ENCODE measurements around the gene CCDC121.

DNA sequence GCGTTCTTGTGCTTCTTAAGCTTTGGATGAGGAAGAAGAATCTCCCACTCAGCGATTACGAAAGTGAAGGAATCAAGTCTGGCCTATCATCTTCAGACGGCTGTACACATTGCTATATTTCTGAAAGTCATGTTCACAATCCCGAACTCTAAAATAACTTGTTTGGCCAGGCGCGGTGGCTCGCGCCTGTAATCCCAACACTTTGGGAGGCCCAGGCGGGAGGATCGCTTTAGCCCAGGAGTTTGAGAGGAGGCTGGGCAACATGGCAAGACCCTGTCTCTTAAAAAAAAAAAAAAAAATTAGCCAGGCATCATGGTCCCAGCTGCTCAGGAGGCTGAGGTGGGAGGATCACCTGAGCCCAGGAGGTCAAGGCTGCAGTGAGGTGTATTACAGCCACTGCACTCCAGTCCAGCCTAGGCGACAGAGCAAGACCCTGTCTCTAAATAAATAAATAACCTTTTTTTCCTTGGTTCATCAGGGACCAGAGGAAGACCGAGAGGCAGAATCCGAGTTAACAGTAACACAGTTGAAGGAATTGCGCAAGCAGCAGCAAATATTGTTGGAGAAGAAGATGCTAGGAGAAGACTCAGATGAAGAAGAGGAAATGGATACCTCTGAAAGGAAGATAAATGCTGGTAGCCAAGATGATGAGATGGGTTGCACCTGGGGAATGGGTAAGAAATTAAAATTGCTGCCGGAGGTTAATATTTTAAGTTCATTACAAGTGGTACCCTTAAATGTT, 36.0 kb upstream of the CCDC121 start:
- no peak for TF ChIP-seq POLR2A (IDR thresholded peaks at IDR 0.05)
- TF ChIP-seq, protein P1, sequence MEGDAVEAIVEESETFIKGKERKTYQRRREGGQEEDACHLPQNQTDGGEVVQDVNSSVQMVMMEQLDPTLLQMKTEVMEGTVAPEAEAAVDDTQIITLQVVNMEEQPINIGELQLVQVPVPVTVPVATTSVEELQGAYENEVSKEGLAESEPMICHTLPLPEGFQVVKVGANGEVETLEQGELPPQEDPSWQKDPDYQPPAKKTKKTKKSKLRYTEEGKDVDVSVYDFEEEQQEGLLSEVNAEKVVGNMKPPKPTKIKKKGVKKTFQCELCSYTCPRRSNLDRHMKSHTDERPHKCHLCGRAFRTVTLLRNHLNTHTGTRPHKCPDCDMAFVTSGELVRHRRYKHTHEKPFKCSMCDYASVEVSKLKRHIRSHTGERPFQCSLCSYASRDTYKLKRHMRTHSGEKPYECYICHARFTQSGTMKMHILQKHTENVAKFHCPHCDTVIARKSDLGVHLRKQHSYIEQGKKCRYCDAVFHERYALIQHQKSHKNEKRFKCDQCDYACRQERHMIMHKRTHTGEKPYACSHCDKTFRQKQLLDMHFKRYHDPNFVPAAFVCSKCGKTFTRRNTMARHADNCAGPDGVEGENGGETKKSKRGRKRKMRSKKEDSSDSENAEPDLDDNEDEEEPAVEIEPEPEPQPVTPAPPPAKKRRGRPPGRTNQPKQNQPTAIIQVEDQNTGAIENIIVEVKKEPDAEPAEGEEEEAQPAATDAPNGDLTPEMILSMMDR (IDR thresholded peaks at IDR 0.05) = no peak
